HTR-8/SVneo (cell line): ENCODE data around the gene GOLGA6L22.
"Not testable (repeated sequence)": the region's sequence is repeated elsewhere in the genome, so short reads cannot be mapped to it uniquely, and the experiment has no call there.

ENCODE experiments used
- DNase-seq: peaks from one replicate; pipeline ENCODE4 v3.0.0; 2011; ENCODE audit warnings: low spot score, mixed read lengths; ENCODE audit not compliant: insufficient read length
- FAIRE-seq: peaks from 2 replicates; lab custom pipeline; 2011; peaks lifted over from hg19 to GRCh38; lab: Jason Lieb, UNC

Gene GOLGA6L22

DNA sequence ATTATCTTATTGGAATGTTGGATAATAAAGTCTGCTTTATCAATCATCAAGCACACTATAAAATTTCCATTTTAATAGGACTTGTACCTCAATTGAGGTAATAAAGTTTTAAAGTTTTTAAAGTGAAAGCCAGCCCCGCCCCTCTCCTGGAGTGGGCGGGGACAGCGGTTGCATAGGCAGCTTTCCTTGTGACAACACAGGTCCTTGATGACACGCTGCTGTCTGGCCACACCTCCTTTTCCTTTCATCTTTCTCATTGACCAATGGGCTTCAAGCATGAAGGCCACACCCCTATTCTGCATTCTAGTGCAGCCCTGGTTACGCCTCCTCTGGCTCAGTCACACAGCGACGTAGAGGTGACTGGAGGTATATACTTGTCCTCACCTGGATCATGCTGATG is at the start of gene GOLGA6L22:
Gene GOLGA6L22, plus strand, starts transcription at position 301 of the 400 bp plus-strand sequence. Its CDS starts 91 bp downstream, at position 392.
- FAIRE-seq, DNase-seq: not testable (repeated sequence)

GRCh38 chr15:22417288-22417687 is 41.4 kb upstream of the GOLGA6L22 start:
- not testable (repeated sequence) for DNase-seq, FAIRE-seq

DNA sequence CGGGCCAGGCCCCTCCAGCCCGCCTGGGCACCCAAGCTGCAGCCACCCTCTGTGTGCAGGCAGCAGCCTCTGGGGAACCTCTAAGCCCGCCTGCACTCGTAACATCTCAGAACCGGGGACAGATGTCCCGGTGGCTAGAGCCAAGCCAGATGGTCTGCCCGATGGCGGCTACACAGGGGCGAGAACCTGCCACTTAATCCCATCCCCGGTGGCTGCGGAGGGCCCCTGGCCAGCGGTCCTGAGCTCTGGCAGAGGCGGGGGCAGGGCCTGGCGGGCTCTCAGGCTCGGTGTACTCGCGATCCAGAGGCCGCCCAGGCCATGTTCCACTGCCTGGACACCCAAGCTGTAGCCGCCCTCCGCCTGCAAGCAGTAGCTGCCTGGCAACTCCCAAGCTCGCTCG is 40.9 kb upstream of the GOLGA6L22 start:
- not testable (repeated sequence) for FAIRE-seq, DNase-seq

DNA sequence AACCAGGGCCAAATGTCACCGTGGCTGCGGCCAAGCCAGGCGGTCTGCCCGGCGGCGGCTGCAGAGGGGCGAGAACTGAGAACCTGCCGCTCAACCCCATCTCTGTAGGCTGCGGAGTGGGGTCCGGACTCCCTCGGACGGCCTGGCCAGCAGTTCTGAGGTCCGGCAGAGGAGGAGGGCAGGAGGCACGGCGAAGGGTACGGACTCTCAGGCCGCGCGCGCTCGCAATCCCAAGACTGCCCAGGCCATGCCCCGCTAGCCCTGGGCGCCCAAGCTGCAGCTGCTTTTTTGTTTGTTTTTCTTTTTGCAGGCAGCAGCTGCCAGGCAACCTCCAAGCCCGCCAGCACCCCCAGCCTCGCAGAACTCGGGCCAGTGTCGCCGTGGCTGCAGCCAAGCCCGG is 40.5 kb upstream of the GOLGA6L22 start:
- not testable (repeated sequence) for FAIRE-seq, DNase-seq

DNA sequence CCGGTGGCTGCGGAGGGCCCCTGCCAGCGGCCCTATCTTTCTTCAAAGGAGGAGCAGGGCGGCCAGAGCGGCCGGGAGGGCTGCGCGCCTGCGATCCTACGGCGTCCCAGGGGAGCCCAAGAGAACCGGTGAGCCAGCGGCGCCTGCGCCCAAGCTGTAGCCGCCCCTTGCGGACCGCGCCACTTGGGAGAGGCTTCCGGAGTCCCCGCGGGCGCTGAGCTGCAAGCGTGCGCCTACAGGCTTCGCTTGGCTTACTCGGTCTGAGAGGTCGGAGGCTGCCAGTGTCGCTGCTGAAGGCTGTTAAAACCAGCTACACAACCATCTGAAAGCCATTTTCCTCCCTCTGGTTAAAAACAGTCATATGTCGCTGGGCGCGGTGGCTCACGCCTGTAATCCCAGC is 40.0 kb upstream of the GOLGA6L22 start:
- not testable (repeated sequence) for DNase-seq, FAIRE-seq

- not testable (repeated sequence) for FAIRE-seq, DNase-seq
These were observed 38.4 kb upstream of the GOLGA6L22 start for GRCh38 chr15:22420340-22420739.

GRCh38 chr15:22429426-22429825 is 29.3 kb upstream of the GOLGA6L22 start:
- FAIRE-seq, DNase-seq: not testable (repeated sequence)

DNA sequence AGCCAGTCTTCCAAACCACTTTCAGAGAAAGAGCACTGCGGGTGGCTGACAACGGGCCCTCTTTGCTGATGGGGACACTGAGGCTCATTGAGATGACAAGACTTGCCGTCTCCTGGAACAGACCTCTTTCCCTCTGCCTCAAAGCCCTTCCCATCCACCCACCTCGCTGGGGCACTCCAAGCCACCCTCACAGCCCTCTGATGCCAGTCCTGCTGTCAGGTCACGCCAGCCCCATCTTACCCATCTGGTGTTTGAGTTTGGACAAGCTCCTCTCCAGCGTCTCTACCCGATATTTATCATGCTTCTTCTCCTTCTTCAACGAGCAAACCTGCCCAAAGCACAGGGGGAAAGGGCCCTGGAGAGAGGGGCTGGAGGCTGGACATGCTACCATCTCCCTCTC is 27.0 kb upstream of the GOLGA6L22 start:
- DNase-seq, FAIRE-seq: not testable (repeated sequence)

DNA sequence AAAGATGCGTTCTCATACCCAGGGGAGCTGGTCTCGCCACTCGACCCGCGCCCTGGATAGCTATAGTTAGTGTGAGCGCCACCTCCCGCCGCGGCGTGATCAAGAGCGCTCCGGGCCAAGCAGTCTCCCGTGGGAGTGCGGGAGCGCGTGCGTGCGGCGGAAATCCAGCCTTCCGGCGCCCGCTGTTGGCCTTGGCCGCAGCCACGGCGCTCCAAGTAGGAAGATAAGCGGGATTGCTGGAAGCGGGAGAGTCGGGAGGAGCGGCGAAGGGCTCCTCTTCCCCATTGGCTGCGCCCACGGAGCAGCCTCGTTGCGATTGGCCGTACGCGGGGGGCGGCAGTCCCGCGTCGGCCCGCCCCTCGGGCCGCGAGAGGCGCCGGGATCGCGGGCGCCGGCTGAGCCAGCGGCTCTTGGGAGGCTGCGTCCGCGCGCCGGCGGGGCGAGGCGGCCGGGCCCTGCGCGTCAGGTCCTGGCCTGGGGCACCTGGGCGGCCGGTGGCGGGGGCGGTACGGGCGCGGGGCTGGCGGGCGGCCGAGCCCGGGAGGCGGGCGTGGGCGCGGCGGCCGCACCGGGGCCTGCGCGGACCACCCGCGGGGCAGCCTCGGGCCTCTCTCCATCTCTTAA is 35.9 kb downstream of the GOLGA6L22 start:
- FAIRE-seq, result not testable (repeated sequence)

GRCh38 chr15:22497200-22497599 is 38.5 kb downstream of the GOLGA6L22 start:
- not testable (repeated sequence) for FAIRE-seq

More for the DNA sequence above, 35.9 kb downstream of the GOLGA6L22 start:
- DNase-seq, result not testable (repeated sequence)

GRCh38 chr15:22498220-22498925 is 39.7 kb downstream of the GOLGA6L22 start:
- DNase-seq, FAIRE-seq: not testable (repeated sequence)

More at GRCh38 chr15:22497200-22497599, 38.5 kb downstream of the GOLGA6L22 start:
- not testable (repeated sequence) for DNase-seq

- DNase-seq, FAIRE-seq: not testable (repeated sequence)
These were observed 43.6 kb downstream of the GOLGA6L22 start for GRCh38 chr15:22502272-22502671.

GRCh38 chr15:22506959-22507358 is 48.3 kb downstream of the GOLGA6L22 start:
- not testable (repeated sequence) for DNase-seq, FAIRE-seq

DNA sequence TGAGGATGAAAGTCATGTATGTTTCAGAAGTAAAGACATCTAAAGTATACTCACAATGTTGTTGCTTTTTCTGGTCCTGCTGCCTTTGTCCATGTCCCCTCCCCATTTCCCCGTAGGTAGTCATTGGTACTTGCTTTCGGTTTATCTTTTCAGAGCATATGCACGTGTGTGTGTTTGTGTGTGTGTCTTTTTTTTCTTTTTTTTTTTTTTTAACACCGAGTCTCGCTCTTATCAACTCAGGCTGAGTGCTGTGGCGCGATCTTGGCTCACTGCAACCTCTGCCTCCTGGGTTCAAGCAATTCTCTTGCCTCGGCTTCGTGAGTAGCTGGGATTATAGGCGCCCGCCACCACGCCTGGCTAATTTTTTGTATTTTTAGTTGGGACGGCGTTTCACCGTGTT is 57.4 kb downstream of the GOLGA6L22 start:
- not testable (repeated sequence) for FAIRE-seq, DNase-seq
